Neutrophil (primary cell): ENCODE results near the gene COCH.

Experiments
- H3K27ac ChIP-seq: fragments of 200-600 bp; sonication (generic); 2 replicates; pipeline ENCODE4 v1.5.1; 2016; ENCODE audit warnings: mild to moderate bottlenecking, moderate library complexity
- H3K27me3 ChIP-seq: fragments of 200-600 bp; sonication (generic); 2 replicates; pipeline ENCODE4 v1.6.0; 2016; ENCODE audit warnings: mild to moderate bottlenecking
- H3K36me3 ChIP-seq: fragments of 200-600 bp; sonication (generic); 2 replicates; pipeline ENCODE4 v1.5.1; 2017
- H3K4me1 ChIP-seq, 2 experiments: fragments of 200-600 bp in 1 of 2; sonication (generic) in 1 of 2; 1 replicate in 1 of 2; 2 replicates in 1 of 2; pipeline versions ENCODE4 v1.5.1 to v1.6.1; 2013 to 2016; ENCODE audit warnings: low read depth in 1 of 2, low read length in 1 of 2, mild to moderate bottlenecking in 1 of 2, moderate library complexity in 1 of 2; ENCODE audit not compliant: control insufficient read depth in 1 of 2, insufficient read depth in 1 of 2
- H3K4me3 ChIP-seq, 2 experiments: fragments of 200-600 bp in 1 of 2; sonication (generic) in 1 of 2; 1 replicate in 1 of 2; 2 replicates in 1 of 2; pipeline ENCODE4 v1.5.1; 2013 to 2016; ENCODE audit warnings: low read depth in 1 of 2, low read length in 1 of 2, mild to moderate bottlenecking in 1 of 2, moderate library complexity in 1 of 2
- H3K9me3 ChIP-seq: fragments of 200-600 bp; sonication (generic); 2 replicates; pipeline ENCODE4 v1.5.1; 2016
- CTCF ChIP-seq: fragments of 200-600 bp; sonication (generic); IDR thresholded peaks from 2 replicates; pipeline ENCODE4 v1.5.1; 2016; ENCODE audit warnings: antibody characterized with exemption

The COCH gene

GRCh38 chr14:30885840-30886740, 11.7 kb downstream of the COCH start:
- TF ChIP-seq CTCF, result no peak
- H3K4me1 ChIP-seq, result no peaks in the 10 kb centered on the region
- H3K27ac ChIP-seq, result no peak overlapping the region
- no peak overlapping the region for H3K4me3 ChIP-seq
- H3K27me3 ChIP-seq, result no peaks in the 10 kb centered on the region
- H3K9me3 ChIP-seq, result no peaks in the 10 kb centered on the region
- no peaks in the 10 kb centered on the region for H3K36me3 ChIP-seq

DNA sequence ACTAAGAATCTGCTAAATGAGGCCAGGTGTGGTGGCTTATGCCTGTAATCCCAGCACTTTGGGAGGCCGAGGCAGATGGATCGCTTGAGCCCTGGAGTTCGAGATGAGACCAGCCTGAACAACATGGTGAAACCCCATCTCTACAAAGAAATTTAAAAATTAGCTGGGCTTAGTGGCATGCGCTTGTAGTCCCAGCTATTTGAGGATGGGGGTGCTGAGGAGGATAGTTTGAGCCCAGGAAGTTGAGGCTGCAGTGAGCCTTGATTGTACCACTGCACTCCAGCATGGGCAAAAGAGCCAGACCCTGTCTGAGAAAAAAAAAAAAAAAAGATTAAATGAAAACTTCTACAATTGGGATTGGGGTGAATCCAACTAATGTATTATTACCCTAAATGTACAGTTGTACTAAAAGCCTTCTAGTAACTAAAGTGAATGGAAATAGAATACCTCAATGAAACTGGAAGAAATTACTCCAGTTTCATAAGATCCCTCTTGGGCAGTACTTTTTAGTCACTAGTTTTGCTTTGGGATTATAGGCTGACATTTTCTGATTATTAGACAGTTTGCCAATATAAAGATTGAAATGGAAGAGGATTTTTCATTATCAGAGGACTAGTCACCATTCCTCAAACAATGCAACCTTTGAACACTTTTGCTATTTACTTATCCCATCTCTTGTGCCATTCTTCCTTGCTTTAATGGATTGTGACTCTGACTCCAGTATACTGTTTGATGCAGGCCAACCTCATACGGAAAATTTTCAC, 14.3 kb downstream of the COCH start:
- Histone ChIP-seq H3K27me3 (no peaks in the 10 kb centered on the region), H3K4me1 (no peaks in the 10 kb centered on the region), H3K36me3 (peaks cover 6% of the 10 kb centered on the region), H3K4me3 (no peak overlapping the region), H3K9me3 (no peaks in the 10 kb centered on the region), H3K27ac (no peak overlapping the region)
- TF ChIP-seq CTCF, result no peak

DNA sequence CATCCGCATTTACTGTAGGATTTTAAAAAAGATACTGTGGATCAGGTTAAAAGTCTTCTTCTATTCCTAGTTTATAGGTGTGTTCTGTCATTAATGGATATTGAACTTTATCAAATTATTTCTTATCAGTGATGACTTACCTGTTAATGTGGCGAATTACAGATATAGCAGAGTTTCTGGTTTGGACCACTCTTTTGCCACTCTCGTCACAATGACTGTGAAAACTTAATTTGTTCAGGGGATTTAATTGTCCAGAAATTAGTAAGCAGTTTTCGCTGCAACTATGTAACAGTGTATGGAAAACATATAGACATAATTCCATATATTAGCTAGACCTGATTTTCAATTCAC, 14.9 kb downstream of the COCH start:
- Histone ChIP-seq H3K9me3 (no peaks in the 10 kb centered on the region), H3K27ac (no peak overlapping the region), H3K27me3 (no peaks in the 10 kb centered on the region), H3K4me1 (no peaks in the 10 kb centered on the region), H3K36me3 (peaks cover 11% of the 10 kb centered on the region), H3K4me3 (no peak overlapping the region)
- TF ChIP-seq CTCF, result no peak

- H3K9me3 ChIP-seq, result no peaks in the 10 kb centered on the region
- no peak for TF ChIP-seq CTCF
- H3K4me1 ChIP-seq, result no peaks in the 10 kb centered on the region
- no peak overlapping the region for H3K4me3 ChIP-seq
- no peaks in the 10 kb centered on the region for H3K27me3 ChIP-seq
- H3K27ac ChIP-seq, result no peak overlapping the region
- H3K36me3 ChIP-seq, result peaks cover 29% of the 10 kb centered on the region
Observed at GRCh38 chr14:30893819-30894218, 19.5 kb downstream of the COCH start.

DNA sequence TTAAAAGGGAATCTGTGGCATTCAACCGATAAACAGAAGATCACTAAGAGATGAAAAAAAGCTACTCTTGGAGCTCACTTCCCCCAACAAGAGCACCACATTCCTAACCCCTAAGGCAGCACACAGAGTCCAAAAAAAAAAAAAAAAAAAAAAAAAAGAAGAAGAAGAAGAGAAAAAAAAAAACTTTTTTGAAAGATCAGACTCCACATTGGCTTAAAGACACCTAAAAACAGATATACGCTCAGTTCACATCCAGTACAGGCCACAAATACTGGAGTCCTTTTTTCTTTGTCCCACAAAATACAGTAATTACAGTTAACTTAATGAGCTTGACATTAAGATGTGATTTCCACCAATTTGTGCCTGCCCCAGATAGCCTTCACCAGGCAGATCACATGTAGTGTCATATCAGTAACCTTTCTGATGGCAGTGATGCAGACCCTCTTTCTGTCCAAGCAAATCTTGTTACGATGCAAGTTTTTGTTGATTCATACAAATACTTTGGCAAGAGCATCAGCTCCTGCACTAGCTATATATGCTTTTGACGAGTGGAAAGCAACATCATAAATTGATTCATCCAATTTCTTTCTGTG, 20.7 kb downstream of the COCH start:
- H3K27me3 ChIP-seq, result no peaks in the 10 kb centered on the region
- H3K36me3 ChIP-seq, result peaks cover 29% of the 10 kb centered on the region
- H3K27ac ChIP-seq, result no peak overlapping the region
- TF ChIP-seq CTCF, result no peak
- H3K4me1 ChIP-seq, result no peaks in the 10 kb centered on the region
- H3K9me3 ChIP-seq, result no peaks in the 10 kb centered on the region
- no peak overlapping the region for H3K4me3 ChIP-seq
